ENCODE data around the gene CNTNAP5. TPM values are rescaled to one million over a fixed set of nuclear protein-coding genes. Genes with fewer than 3 reads are reported as not detected.

The CNTNAP5 gene
- total RNA-seq, 2 donors from 2014 or later, result not detected

- H3K9me3 ChIP-seq, result no peaks in the 10 kb centered on the region
- TF ChIP-seq CTCF (IDR thresholded peaks at IDR 0.05), result no peak
- no peak overlapping the region for H3K27ac ChIP-seq
- ATAC-seq (ENCODE audit: insufficient number of reproducible peaks, low FRiP score, low read depth), result no peak
- no peaks in the 10 kb centered on the region for H3K36me3 ChIP-seq
- H3K4me3 ChIP-seq, result no peak overlapping the region
- H3K4me1 ChIP-seq (ENCODE audit: control insufficient read depth in 1 of 2, low read depth in 2 of 2), result peaks cover 0 to under 1% of the 10 kb centered on the region in 2 donors
- no peak for DNase-seq (ENCODE audit: low spot score)
- H3K27me3 ChIP-seq (replicated peaks; ENCODE audit: insufficient read depth), result no peaks in the 10 kb centered on the region
These were observed 653.0 kb downstream of the CNTNAP5 start for GRCh38 chr2:124678043-124678442.

GRCh38 chr2:124683536-124684428 is 658.7 kb downstream of the CNTNAP5 start:
- Histone ChIP-seq H3K4me1 (ENCODE audit: control insufficient read depth in 1 of 2, low read depth in 2 of 2) (peaks cover 0 to 10% of the 10 kb centered on the region in 2 donors), H3K9me3 (no peaks in the 10 kb centered on the region), H3K27ac (no peak overlapping the region), H3K36me3 (no peaks in the 10 kb centered on the region), H3K4me3 (no peak overlapping the region), H3K27me3 (replicated peaks; ENCODE audit: insufficient read depth) (no peaks in the 10 kb centered on the region)
- TF ChIP-seq CTCF (IDR thresholded peaks at IDR 0.05), result no peak
- DNase-seq (ENCODE audit: low spot score) (no peak), ATAC-seq (ENCODE audit: insufficient number of reproducible peaks, low FRiP score, low read depth) (no peak)

- Histone ChIP-seq H3K4me1 (ENCODE audit: control insufficient read depth in 1 of 2, low read depth in 2 of 2) (peaks cover 0 to 16% of the 10 kb centered on the region in 2 donors), H3K4me3 (no peak overlapping the region), H3K27me3 (replicated peaks; ENCODE audit: insufficient read depth) (no peaks in the 10 kb centered on the region), H3K9me3 (peaks cover 5% of the 10 kb centered on the region), H3K36me3 (no peaks in the 10 kb centered on the region), H3K27ac (no peak overlapping the region)
- DNase-seq (ENCODE audit: low spot score) (no peak), ATAC-seq (ENCODE audit: insufficient number of reproducible peaks, low FRiP score, low read depth) (no peak)
- TF ChIP-seq CTCF (IDR thresholded peaks at IDR 0.05), result no peak
These were observed 664.3 kb downstream of the CNTNAP5 start for GRCh38 chr2:124689348-124689747.

- no peaks in the 10 kb centered on the region for H3K27me3 ChIP-seq (replicated peaks; ENCODE audit: insufficient read depth)
- DNase-seq (ENCODE audit: low spot score) (no peak), ATAC-seq (ENCODE audit: insufficient number of reproducible peaks, low FRiP score, low read depth) (no peak)
- H3K36me3 ChIP-seq, result no peaks in the 10 kb centered on the region
- no peak overlapping the region for H3K27ac ChIP-seq
- H3K4me3 ChIP-seq, result no peak overlapping the region
- H3K9me3 ChIP-seq, result peaks cover 5% of the 10 kb centered on the region
- H3K4me1 ChIP-seq (ENCODE audit: control insufficient read depth in 1 of 2, low read depth in 2 of 2), result peaks cover 0 to 16% of the 10 kb centered on the region in 2 donors
- TF ChIP-seq CTCF (IDR thresholded peaks at IDR 0.05), result no peak
These were observed 667.1 kb downstream of the CNTNAP5 start for GRCh38 chr2:124692216-124692615.

GRCh38 chr2:124692707-124693106 is 667.6 kb downstream of the CNTNAP5 start:
- peaks cover 5% of the 10 kb centered on the region for H3K9me3 ChIP-seq
- ATAC-seq (ENCODE audit: insufficient number of reproducible peaks, low FRiP score, low read depth) (no peak), DNase-seq (ENCODE audit: low spot score) (no peak)
- H3K27me3 ChIP-seq (replicated peaks; ENCODE audit: insufficient read depth), result no peaks in the 10 kb centered on the region
- H3K36me3 ChIP-seq, result no peaks in the 10 kb centered on the region
- no peak overlapping the region for H3K27ac ChIP-seq
- no peak for TF ChIP-seq CTCF (IDR thresholded peaks at IDR 0.05)
- no peak overlapping the region for H3K4me3 ChIP-seq
- peaks cover 0 to 16% of the 10 kb centered on the region in 2 donors for H3K4me1 ChIP-seq (ENCODE audit: control insufficient read depth in 1 of 2, low read depth in 2 of 2)
